ENCODE results near the gene MRPL2. TPM values are rescaled to one million over a fixed set of nuclear protein-coding genes. Genes with fewer than 3 reads are reported as not detected.

Gene MRPL2
- total RNA-seq, 1 experiment from 2014 or later = 123 TPM

DNA sequence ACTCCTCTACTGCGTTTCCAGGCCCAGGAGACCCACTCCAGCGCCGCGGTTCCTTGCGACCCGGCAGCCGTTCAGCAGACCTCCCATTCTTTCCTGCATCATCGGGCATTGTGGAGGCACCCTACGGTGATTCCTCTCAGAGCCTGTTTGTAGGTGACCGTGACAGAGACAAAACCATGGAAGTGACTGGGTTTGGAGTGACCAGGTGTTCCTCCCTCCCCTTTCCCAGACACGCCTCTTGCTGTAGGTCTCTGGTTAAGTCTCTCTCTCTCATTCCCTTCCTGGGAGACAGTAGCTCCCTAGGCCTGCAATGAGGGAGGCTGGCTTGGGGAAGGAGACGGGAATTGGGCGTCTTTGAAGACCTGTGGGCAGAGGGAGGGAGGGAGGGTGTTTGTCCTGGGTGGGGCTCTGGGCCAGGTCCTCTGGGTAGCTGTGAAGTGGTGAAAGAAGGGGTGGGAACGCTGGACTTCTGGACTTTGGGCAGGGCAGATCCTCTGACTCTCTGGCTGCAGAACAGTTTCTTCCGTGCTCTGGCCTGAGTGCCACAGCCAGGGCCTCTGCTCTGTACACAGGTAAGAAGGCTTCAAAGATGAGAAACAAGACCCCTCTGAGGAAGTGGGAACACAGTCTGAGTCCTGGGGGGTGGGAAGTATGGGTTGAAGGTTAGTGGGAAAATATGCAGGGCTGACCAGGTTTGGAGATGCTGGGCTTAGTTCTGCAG lies 960 bp upstream of the MRPL2 start:
- ATAC-seq (peak; percentile 28), DNase-seq (ENCODE audit: low read depth, low spot score) (no peak)
- H3K9ac ChIP-seq (ENCODE audit: low read length) = peak overlapping the region; percentile 65
- ChIA-PET CTCF (interaction anchor here (1.0 kb wide), 1 partner anchor 83 kb away, joined by 5 read pairs; no protein-coding TSS in a partner anchor), RAD21 (ENCODE audit: low non-redundant PET in 1 of 2, low total read pairs in 2 of 2, uncharacterized antibody in 2 of 2, unreplicated experiment in 2 of 2) (no interaction called here), POLR2A (interaction anchor here (1.4 to 1.5 kb wide), 2 partner anchors 46 to 76 kb away, joined by 7 to 9 read pairs; partner anchors contain the start of genes KLHDC3, MEA1 and PPP2R5D)
- H3K4me1 ChIP-seq (ENCODE audit: control insufficient read depth in 1 of 2, insufficient read depth in 2 of 2, low read length in 2 of 2) = peaks cover 8 to 20% of the 10 kb centered on the region in 2 experiments; a peak in 3 of 4 replicates
- intact Hi-C loops (cut with micrococcal nuclease) = no loop called here
- peak overlapping the region; percentile 81 for H3K4me2 ChIP-seq (ENCODE audit: low read length)
- no peak for TF ChIP-seq MAX (IDR thresholded peaks at IDR 0.05)
- TF ChIP-seq POLR2AphosphoS5 (IDR thresholded peaks at IDR 0.05; ENCODE audit: low read depth, low read length) = no peak
- TF ChIP-seq SRF (IDR thresholded peaks at IDR 0.05; ENCODE audit: low read depth) = no peak
- no peak for TF ChIP-seq RAD21 (IDR thresholded peaks at IDR 0.05; ENCODE audit: low read depth)
- TF ChIP-seq SP1 (IDR thresholded peaks at IDR 0.05; ENCODE audit: low read depth) = no peak
- no peak for TF ChIP-seq EGR1 (IDR thresholded peaks at IDR 0.05; ENCODE audit: low read depth)
- TF ChIP-seq CBX3 (IDR thresholded peaks at IDR 0.05; ENCODE audit: low read depth) = no peak
- H3K79me2 ChIP-seq (ENCODE audit: insufficient read depth, low read length) = peaks cover 24% of the 10 kb centered on the region
- peak overlapping the region; percentile 59; the same call in 1 of the 2 replicates for H3K27ac ChIP-seq (ENCODE audit: low read depth, low read length)
- H2AFZ ChIP-seq (ENCODE audit: low read depth, low read length, poor library complexity, severe bottlenecking) = peak overlapping the region; percentile 67
- peak overlapping the region; percentile 89 for H3K4me3 ChIP-seq (replicated peaks in 1 of 2; ENCODE audit: low read depth in 1 of 2, low read length in 2 of 2)
- no peaks in the 10 kb centered on the region for H3K9me2 ChIP-seq (ENCODE audit: insufficient read depth)
- H3K36me3 ChIP-seq (ENCODE audit: control insufficient read depth in 1 of 2, insufficient read depth in 2 of 2, low read length in 2 of 2) = peaks cover 0 to 18% of the 10 kb centered on the region in 2 experiments; a peak in 1 of 4 replicates
- BruUV-seq (replicated peaks) = no TSS peak
- H3K27me3 ChIP-seq (ENCODE audit: insufficient read depth, low read length) = no peaks in the 10 kb centered on the region
- no peaks in the 10 kb centered on the region for H3K9me3 ChIP-seq (ENCODE audit: control insufficient read depth in 1 of 2, insufficient read depth in 1 of 2, low read depth in 1 of 2, low read length in 2 of 2)
- no peaks in the 10 kb centered on the region for H4K20me1 ChIP-seq (ENCODE audit: insufficient read depth)

DNA sequence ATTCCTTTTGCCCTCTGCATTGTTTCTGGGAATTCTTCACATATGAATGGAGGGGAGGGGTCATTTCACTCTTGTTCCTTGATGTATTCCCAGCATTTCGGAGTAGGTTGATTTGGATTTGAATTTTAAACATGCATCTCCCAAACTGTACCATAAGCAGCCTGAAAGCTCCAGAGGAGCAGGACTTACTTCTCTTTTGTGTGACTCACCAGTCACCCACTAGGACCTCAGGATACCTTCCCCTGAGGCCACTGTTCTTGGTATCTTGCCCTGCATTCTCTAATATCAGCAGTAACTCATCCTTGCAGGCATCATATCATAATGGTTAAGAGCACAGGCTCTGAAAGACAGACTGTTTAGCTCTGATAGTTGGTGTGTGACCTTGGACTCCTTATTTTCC lies 703 bp downstream of the MRPL2 start:
- H3K27ac ChIP-seq (ENCODE audit: low read depth, low read length) = peak overlapping the region; percentile 65
- peaks cover 0 to 19% of the 10 kb centered on the region in 2 experiments; a peak in 1 of 4 replicates for H3K36me3 ChIP-seq (ENCODE audit: control insufficient read depth in 1 of 2, insufficient read depth in 2 of 2, low read length in 2 of 2)
- H3K79me2 ChIP-seq (ENCODE audit: insufficient read depth, low read length) = peaks cover 24% of the 10 kb centered on the region
- BruUV-seq (replicated peaks) = no TSS peak
- no peaks in the 10 kb centered on the region for H3K27me3 ChIP-seq (ENCODE audit: insufficient read depth, low read length)
- POLR2A ChIA-PET = interaction anchor here (1.5 kb wide), 1 partner anchor 44 kb away, joined by 7 read pairs; the partner anchor contains the start of genes KLHDC3 and MEA1
- peak overlapping the region; percentile 81 for H3K4me2 ChIP-seq (ENCODE audit: low read length)
- no peak for ATAC-seq
- RAD21 ChIA-PET (ENCODE audit: low non-redundant PET in 1 of 2, low total read pairs in 2 of 2, uncharacterized antibody in 2 of 2, unreplicated experiment in 2 of 2) = no interaction called here
- no peak overlapping the region for H2AFZ ChIP-seq (ENCODE audit: low read depth, low read length, poor library complexity, severe bottlenecking)
- H3K9me2 ChIP-seq (ENCODE audit: insufficient read depth) = no peaks in the 10 kb centered on the region
- H4K20me1 ChIP-seq (ENCODE audit: insufficient read depth) = no peaks in the 10 kb centered on the region
- no peaks in the 10 kb centered on the region for H3K9me3 ChIP-seq (ENCODE audit: control insufficient read depth in 1 of 2, insufficient read depth in 1 of 2, low read depth in 1 of 2, low read length in 2 of 2)
- DNase-seq (ENCODE audit: low read depth, low spot score) = no peak
- peaks cover 13 to 31% of the 10 kb centered on the region in 2 experiments; a peak in 3 of 4 replicates for H3K4me1 ChIP-seq (ENCODE audit: control insufficient read depth in 1 of 2, insufficient read depth in 2 of 2, low read length in 2 of 2)
- intact Hi-C loops (cut with micrococcal nuclease) = loop anchor here (5.0 kb wide), 3 partner anchors 46 to 114 kb away; partner anchors contain the start of genes KLHDC3, MEA1 and SRF
- H3K9ac ChIP-seq (ENCODE audit: low read length) = peak overlapping the region; percentile 90
- TF ChIP-seq SRF (IDR thresholded peaks at IDR 0.05; ENCODE audit: low read depth) = no peak
- no peak for TF ChIP-seq CTCF (IDR thresholded peaks at IDR 0.05 in 2 of 3, conservative IDR thresholded peaks at IDR 0.05 in 1 of 3; ENCODE audit: borderline replicate concordance in 1 of 3, insufficient read depth in 1 of 3, low read depth in 2 of 3, low read length in 2 of 3)
- TF ChIP-seq SP1 (IDR thresholded peaks at IDR 0.05; ENCODE audit: low read depth) = no peak
- no peak for TF ChIP-seq JUND (IDR thresholded peaks at IDR 0.05)
- TF ChIP-seq RAD21 (IDR thresholded peaks at IDR 0.05; ENCODE audit: low read depth) = no peak
- TF ChIP-seq EGR1 (IDR thresholded peaks at IDR 0.05; ENCODE audit: low read depth) = no peak
- TF ChIP-seq ZBTB33 (IDR thresholded peaks at IDR 0.05; ENCODE audit: extremely low read depth, insufficient replicate concordance, low read length) = no peak
- no peak for TF ChIP-seq CBX3 (IDR thresholded peaks at IDR 0.05; ENCODE audit: low read depth)
- no peak for TF ChIP-seq TCF7L2 (IDR thresholded peaks at IDR 0.05; ENCODE audit: borderline replicate concordance, extremely low read depth, insufficient read depth, insufficient read length)
- TF ChIP-seq ZFX (IDR thresholded peaks at IDR 0.05) = no peak
- TF ChIP-seq, protein P1, sequence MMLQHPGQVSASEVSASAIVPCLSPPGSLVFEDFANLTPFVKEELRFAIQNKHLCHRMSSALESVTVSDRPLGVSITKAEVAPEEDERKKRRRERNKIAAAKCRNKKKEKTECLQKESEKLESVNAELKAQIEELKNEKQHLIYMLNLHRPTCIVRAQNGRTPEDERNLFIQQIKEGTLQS (IDR thresholded peaks at IDR 0.05) = no peak
- peak overlapping the region; percentile 89 for H3K4me3 ChIP-seq (replicated peaks in 1 of 2; ENCODE audit: low read depth in 1 of 2, low read length in 2 of 2)
- CTCF ChIA-PET = no interaction called here

Measured in HCT116 (cell line).